ENCODE results near the gene CTNNA3. TPM values are rescaled to one million over a fixed set of nuclear protein-coding genes. Genes with fewer than 3 reads are reported as not detected.

Gene CTNNA3
- total RNA-seq, 1 donor from 2014 or later, result 3.3 TPM

GRCh38 chr10:66698069-66698468 lies 997.9 kb downstream of the CTNNA3 start:
- H3K27ac Mint-ChIP-seq (ENCODE audit: unreplicated experiment), result no peak overlapping the region
- H3K4me3 Mint-ChIP-seq (ENCODE audit: unreplicated experiment), result no peak overlapping the region
- DNase-seq, result no peak
- no peaks in the 10 kb centered on the region for H3K27me3 Mint-ChIP-seq (ENCODE audit: unreplicated experiment)
- no peak for TF ChIP-seq CTCF (IDR thresholded peaks at IDR 0.05; ENCODE audit: partially characterized antibody, unreplicated experiment)
- no peaks in the 10 kb centered on the region for H3K9me3 Mint-ChIP-seq (ENCODE audit: unreplicated experiment)
- no peaks in the 10 kb centered on the region for H3K36me3 Mint-ChIP-seq (ENCODE audit: unreplicated experiment)
- H3K4me1 Mint-ChIP-seq (ENCODE audit: low read depth, unreplicated experiment), result no peaks in the 10 kb centered on the region

GRCh38 chr10:66695046-66695445 lies 1000.9 kb downstream of the CTNNA3 start:
- Mint-ChIP-seq H3K36me3 (ENCODE audit: unreplicated experiment) (no peaks in the 10 kb centered on the region), H3K9me3 (ENCODE audit: unreplicated experiment) (peaks cover 2% of the 10 kb centered on the region), H3K4me1 (ENCODE audit: low read depth, unreplicated experiment) (no peaks in the 10 kb centered on the region)

DNA sequence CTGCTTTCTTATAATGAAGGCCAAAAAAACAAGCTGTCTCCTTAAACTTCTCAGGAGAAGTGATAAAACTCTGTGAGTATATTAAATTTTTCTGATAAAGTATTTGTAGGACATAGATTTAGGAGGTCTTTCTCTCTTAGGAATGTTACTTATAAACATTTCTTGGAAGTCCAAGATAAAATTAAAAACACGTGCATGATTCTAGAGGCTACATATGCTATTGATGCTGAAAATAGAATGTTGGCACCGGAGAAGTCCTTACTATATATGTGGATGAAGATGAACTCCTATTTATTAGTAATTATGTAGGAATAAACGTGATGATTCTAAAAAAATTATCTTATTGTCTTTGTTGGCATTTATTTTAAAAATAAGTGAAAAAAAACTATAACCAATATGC lies 1011.4 kb downstream of the CTNNA3 start:
- Mint-ChIP-seq H3K4me3 (ENCODE audit: unreplicated experiment) (no peak overlapping the region), H3K27ac (ENCODE audit: unreplicated experiment) (no peak overlapping the region), H3K4me1 (ENCODE audit: low read depth, unreplicated experiment) (no peaks in the 10 kb centered on the region), H3K9me3 (ENCODE audit: unreplicated experiment) (peaks cover under 1% of the 10 kb centered on the region), H3K27me3 (ENCODE audit: unreplicated experiment) (no peaks in the 10 kb centered on the region), H3K36me3 (ENCODE audit: unreplicated experiment) (no peaks in the 10 kb centered on the region)
- DNase-seq, result no peak
- TF ChIP-seq CTCF (IDR thresholded peaks at IDR 0.05; ENCODE audit: partially characterized antibody, unreplicated experiment), result no peak

More at GRCh38 chr10:66695046-66695445, 1000.9 kb downstream of the CTNNA3 start:
- H3K4me3 Mint-ChIP-seq (ENCODE audit: unreplicated experiment), result no peak overlapping the region
- no peak for DNase-seq
- no peaks in the 10 kb centered on the region for H3K27me3 Mint-ChIP-seq (ENCODE audit: unreplicated experiment)
- no peak for TF ChIP-seq CTCF (IDR thresholded peaks at IDR 0.05; ENCODE audit: partially characterized antibody, unreplicated experiment)
- no peak overlapping the region for H3K27ac Mint-ChIP-seq (ENCODE audit: unreplicated experiment)

- H3K36me3 Mint-ChIP-seq (ENCODE audit: unreplicated experiment), result no peaks in the 10 kb centered on the region
- H3K4me3 Mint-ChIP-seq (ENCODE audit: unreplicated experiment), result no peak overlapping the region
- no peak overlapping the region for H3K27ac Mint-ChIP-seq (ENCODE audit: unreplicated experiment)
- H3K4me1 Mint-ChIP-seq (ENCODE audit: low read depth, unreplicated experiment), result no peaks in the 10 kb centered on the region
- no peak for DNase-seq
- no peak for TF ChIP-seq CTCF (IDR thresholded peaks at IDR 0.05; ENCODE audit: partially characterized antibody, unreplicated experiment)
- no peaks in the 10 kb centered on the region for H3K27me3 Mint-ChIP-seq (ENCODE audit: unreplicated experiment)
- no peaks in the 10 kb centered on the region for H3K9me3 Mint-ChIP-seq (ENCODE audit: unreplicated experiment)
These were observed 1015.1 kb downstream of the CTNNA3 start for GRCh38 chr10:66680886-66681285.

DNA sequence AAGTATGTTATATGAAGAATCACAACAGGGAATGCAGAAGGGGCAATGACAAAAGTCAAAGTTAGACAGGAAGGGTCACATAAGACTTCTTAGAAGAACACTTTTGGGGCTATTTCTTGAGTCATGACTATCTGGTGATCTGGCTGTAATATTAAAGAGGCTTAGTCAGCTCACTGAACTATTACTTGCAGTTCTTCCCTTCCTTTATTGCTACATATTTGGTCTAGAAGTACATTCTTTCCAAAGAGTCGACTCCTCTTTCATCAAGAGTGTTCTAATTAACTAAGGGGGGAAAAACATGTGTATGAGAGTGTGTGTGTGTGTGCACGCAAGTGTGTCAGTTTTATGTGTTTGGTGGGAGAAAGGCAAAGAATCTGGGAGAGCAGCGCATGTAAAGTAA lies 1017.5 kb downstream of the CTNNA3 start:
- Mint-ChIP-seq H3K36me3 (ENCODE audit: unreplicated experiment) (no peaks in the 10 kb centered on the region), H3K9me3 (ENCODE audit: unreplicated experiment) (no peaks in the 10 kb centered on the region), H3K27me3 (ENCODE audit: unreplicated experiment) (no peaks in the 10 kb centered on the region), H3K4me3 (ENCODE audit: unreplicated experiment) (no peak overlapping the region), H3K27ac (ENCODE audit: unreplicated experiment) (no peak overlapping the region), H3K4me1 (ENCODE audit: low read depth, unreplicated experiment) (no peaks in the 10 kb centered on the region)
- TF ChIP-seq CTCF (IDR thresholded peaks at IDR 0.05; ENCODE audit: partially characterized antibody, unreplicated experiment), result no peak
- no peak for DNase-seq
